HepG2 (cell line): ENCODE data around the gene NLGN4X.

Source experiments
- AHDC1 ChIP-seq: sonication (generic); formaldehyde crosslinking; IDR thresholded peaks from 2 replicates; pipeline ENCODE4 v1.5.1; 2020; ENCODE audit warnings: mild to moderate bottlenecking, missing genetic modification reagents, borderline replicate concordance
- EP300 ChIP-seq, 3 experiments: sonication (generic) in 1 of 3; formaldehyde crosslinking in 1 of 3; IDR thresholded peaks; 2 replicates each; pipeline versions ENCODE4 v1.5.1 to v1.6.1; 2011 to 2020; ENCODE audit warnings: low read depth in 2 of 3, low read length in 2 of 3, borderline replicate concordance in 1 of 3, improper control_type of control experiment in 1 of 3, mild to moderate bottlenecking in 1 of 3, missing genetic modification reagents in 1 of 3, moderate library complexity in 1 of 3
- GFI1 ChIP-seq: sonication (generic); formaldehyde crosslinking; IDR thresholded peaks from 2 replicates; pipeline ENCODE4 v1.5.0; 2020; ENCODE audit warnings: missing genetic modification reagents, mild to moderate bottlenecking, borderline replicate concordance
- JUN ChIP-seq: sonication (generic); formaldehyde crosslinking; IDR thresholded peaks from 2 replicates; pipeline ENCODE4 v1.4.0; 2020; ENCODE audit warnings: mild to moderate bottlenecking, missing genetic modification reagents
- KAT7 ChIP-seq: IDR thresholded peaks from 2 replicates; pipeline ENCODE4 v1.6.1; 2018; ENCODE audit warnings: borderline replicate concordance, missing compliant biosample characterization
- POLR2A ChIP-seq, 2 experiments: IDR thresholded peaks; 2 replicates each; pipeline ENCODE4 v1.6.1; 2011; ENCODE audit warnings: low read depth in 2 of 2, low read length in 2 of 2, mild to moderate bottlenecking in 1 of 2, moderate library complexity in 1 of 2; ENCODE audit not compliant: insufficient read depth in 1 of 2
- RAD21 ChIP-seq: fragments of 450-650 bp; formaldehyde crosslinking; IDR thresholded peaks from 2 replicates; pipeline ENCODE4 v1.5.0; 2020; ENCODE audit warnings: mild to moderate bottlenecking
- TP53 ChIP-seq: sonication (generic); formaldehyde crosslinking; conservative IDR thresholded peaks from 2 replicates; pipeline ENCODE4 v1.4.0; 2020; ENCODE audit warnings: missing genetic modification reagents
- ZFP82 ChIP-seq: sonication (generic); formaldehyde crosslinking; IDR thresholded peaks from 2 replicates; pipeline ENCODE4 v1.5.1; 2020; ENCODE audit warnings: mild to moderate bottlenecking, missing genetic modification reagents, borderline replicate concordance
- ZNF792 ChIP-seq: IDR thresholded peaks from 2 replicates; pipeline ENCODE4 v1.6.1; 2016

GRCh38 chrX:6199486-6199885 is 29.2 kb downstream of the NLGN4X start:
- TF ChIP-seq GFI1 (CRISPR knock-in tag): no peak
- TF ChIP-seq KAT7 (CRISPR knock-in tag): no peak
- no peak for TF ChIP-seq ZNF792 (CRISPR knock-in tag)
- TF ChIP-seq RAD21 (CRISPR knock-in tag): no peak
- no peak for TF ChIP-seq TP53 (CRISPR knock-in tag)
- TF ChIP-seq EP300 (IDR thresholded peaks at IDR 0.05; ENCODE audit: low read depth in 2 of 2, low read length in 2 of 2): no peak
- TF ChIP-seq EP300 (CRISPR knock-in tag; IDR thresholded peaks at IDR 0.05; ENCODE audit: borderline replicate concordance): no peak
- TF ChIP-seq AHDC1 (CRISPR knock-in tag): no peak
- TF ChIP-seq ZFP82 (CRISPR knock-in tag): no peak
- no peak for TF ChIP-seq JUN (CRISPR knock-in tag)
- no peak for TF ChIP-seq POLR2A (IDR thresholded peaks at IDR 0.05; ENCODE audit: insufficient read depth in 1 of 2, low read depth in 2 of 2, low read length in 2 of 2)
